ENCODE results near the gene SYT15.
"Not testable (repeated sequence)": the region's sequence is repeated elsewhere in the genome, so short reads cannot be mapped to it uniquely, and the experiment has no call there.

Gene SYT15

GRCh38 chr10:46578474-46579178 lies at the start of gene SYT15:
Gene SYT15, plus strand, starts transcription at chr10:46579128. Its CDS starts 41 bp downstream, at chr10:46579169.
- not testable (repeated sequence) for H3K36me3 ChIP-seq (ENCODE audit: insufficient read depth, low read length); H3K4me1 ChIP-seq (ENCODE audit: insufficient read depth, low read length); H3K9me3 ChIP-seq (ENCODE audit: low read length); H3K27me3 ChIP-seq (ENCODE audit: insufficient read depth, low read length); H2AFZ ChIP-seq (ENCODE audit: low read depth, low read length); H3K4me3 ChIP-seq (ENCODE audit: low read length)

DNA sequence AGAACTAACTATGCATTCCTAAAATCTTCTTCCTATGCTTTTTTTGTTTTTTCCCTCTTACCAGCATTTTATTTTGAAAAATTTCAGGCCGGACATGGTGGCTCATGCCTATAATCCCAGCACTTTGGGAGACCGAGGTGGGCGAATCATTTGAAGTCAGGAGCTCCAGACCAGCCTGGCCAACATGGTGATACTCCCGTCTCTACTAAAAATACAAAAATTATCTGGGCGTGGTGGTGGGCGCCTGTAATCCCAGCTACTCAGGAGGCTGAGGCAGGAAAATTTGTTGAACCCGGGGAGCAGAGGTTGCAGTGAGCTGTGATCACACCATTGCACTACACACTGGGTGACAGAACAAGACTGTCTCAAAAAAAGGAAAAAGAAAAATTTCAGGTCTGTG lies 49.2 kb upstream of the SYT15 start:
- not testable (repeated sequence) for H3K9me3 ChIP-seq (ENCODE audit: low read length); H2AFZ ChIP-seq (ENCODE audit: low read depth, low read length); H3K27me3 ChIP-seq (ENCODE audit: insufficient read depth, low read length); H3K4me3 ChIP-seq (ENCODE audit: low read length); H3K4me1 ChIP-seq (ENCODE audit: insufficient read depth, low read length); H3K36me3 ChIP-seq (ENCODE audit: insufficient read depth, low read length)

DNA sequence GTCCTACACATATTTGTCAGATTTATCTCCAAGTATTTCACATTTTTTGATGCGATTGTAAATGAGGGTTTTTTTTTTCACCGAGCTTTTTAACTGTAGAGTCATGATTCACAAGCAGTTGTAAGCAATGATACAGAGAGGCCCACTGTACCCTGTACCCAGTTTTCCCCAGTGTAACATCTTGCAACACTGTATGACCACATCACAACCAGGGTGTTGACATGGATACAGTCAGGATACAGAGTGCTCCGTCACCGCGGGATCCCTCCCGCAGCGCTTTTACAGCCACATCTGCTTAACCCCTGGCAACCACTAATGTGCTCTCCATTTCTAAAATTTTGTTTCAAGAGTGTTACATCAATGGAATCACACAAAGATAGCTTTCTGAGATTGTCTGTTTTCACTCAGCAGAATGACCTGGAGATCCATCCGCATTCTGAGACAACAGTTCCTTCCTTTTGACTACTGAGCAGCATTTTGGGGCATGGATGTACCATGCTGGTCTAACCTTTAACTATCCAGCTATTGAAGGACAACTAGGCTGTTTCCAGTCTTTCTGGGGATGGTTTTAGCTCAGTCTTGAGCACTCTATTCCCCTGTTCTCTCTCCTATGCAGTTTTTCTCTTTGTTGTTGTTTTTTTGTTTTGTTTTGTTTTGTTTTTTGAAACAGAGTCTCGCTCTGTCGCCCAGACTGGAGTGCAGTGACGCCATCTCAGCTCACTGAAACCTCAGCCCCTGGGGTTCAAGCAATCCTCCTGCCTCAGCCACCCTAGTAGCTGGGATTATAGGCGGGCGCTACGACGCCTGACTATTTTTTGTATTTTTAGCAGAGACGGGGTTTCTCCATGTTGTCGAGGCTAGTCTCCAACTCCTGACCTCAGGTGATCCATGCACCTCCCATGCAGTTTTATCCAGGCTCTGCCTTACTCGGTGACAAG lies 48.4 kb upstream of the SYT15 start:
- Histone ChIP-seq H3K9me3 (ENCODE audit: low read length) (no peaks in the 10 kb centered on the region), H3K4me3 (ENCODE audit: low read length) (no peak overlapping the region), H3K36me3 (ENCODE audit: insufficient read depth, low read length) (no peaks in the 10 kb centered on the region), H3K4me1 (ENCODE audit: insufficient read depth, low read length) (no peaks in the 10 kb centered on the region), H2AFZ (ENCODE audit: low read depth, low read length) (no peak overlapping the region), H3K27me3 (ENCODE audit: insufficient read depth, low read length) (peaks cover 2% of the 10 kb centered on the region)

GRCh38 chr10:46532256-46532655 lies 46.7 kb upstream of the SYT15 start:
- H3K27me3 ChIP-seq (ENCODE audit: insufficient read depth, low read length); H2AFZ ChIP-seq (ENCODE audit: low read depth, low read length); H3K9me3 ChIP-seq (ENCODE audit: low read length); H3K4me3 ChIP-seq (ENCODE audit: low read length); H3K36me3 ChIP-seq (ENCODE audit: insufficient read depth, low read length); H3K4me1 ChIP-seq (ENCODE audit: insufficient read depth, low read length): not testable (repeated sequence)

DNA sequence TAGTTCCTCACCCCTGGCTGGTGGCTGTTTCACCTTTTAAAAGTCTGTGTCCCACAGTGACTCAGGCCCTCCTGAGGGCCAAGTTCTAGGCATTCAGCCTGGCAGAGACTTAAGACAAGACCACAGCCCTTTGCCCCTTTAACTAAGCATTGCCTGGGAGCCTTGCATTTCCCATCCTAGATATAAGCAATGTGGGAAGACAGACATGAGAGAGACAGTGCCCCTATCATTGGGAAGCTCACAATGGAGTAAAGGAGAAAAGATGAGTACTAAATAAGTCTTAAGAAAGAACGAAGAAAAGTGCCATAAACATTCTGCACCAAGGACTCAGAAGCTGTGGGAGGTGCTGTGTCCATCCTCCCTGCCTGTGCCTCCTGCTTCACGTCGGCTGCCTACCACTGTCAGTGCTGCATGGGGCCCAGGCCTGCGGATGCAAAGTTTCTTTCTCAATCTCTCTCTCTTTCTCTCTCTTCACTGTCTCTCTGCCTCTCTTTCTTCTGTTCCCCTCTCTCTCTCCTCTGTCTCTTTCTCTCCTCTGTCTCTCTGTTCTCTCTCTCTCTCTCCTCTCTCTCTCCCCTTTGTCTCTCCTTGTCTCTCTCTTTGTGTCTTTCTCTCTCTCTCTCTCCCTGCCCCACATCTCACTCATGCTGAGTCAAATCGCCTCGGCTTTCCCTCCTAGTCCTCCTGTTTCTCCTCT lies 44.0 kb upstream of the SYT15 start:
- Histone ChIP-seq H3K36me3 (ENCODE audit: insufficient read depth, low read length) (no peaks in the 10 kb centered on the region), H3K27me3 (ENCODE audit: insufficient read depth, low read length) (peaks cover 10% of the 10 kb centered on the region), H2AFZ (ENCODE audit: low read depth, low read length) (no peak overlapping the region), H3K9me3 (ENCODE audit: low read length) (no peaks in the 10 kb centered on the region), H3K4me3 (ENCODE audit: low read length) (no peak overlapping the region), H3K4me1 (ENCODE audit: insufficient read depth, low read length) (no peaks in the 10 kb centered on the region)

DNA sequence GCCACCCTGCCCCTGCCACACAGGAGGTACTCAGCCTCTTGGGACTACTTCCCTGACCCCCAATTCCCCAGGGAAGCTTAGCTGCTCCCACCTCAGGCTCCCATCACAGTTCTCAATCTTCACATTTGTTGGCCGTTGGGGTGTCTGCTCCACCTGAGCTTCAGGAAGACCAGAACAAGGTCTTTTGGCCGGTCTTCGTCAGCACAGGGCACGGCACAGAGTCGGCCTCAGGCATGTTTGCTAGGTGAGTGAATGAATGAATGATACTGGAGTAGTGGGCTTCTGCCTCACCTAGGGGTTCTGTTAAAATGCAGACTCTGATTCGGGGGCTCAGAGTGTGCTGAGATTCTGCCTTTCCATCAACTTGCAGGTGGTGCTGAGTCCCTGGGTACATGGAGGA lies 42.8 kb upstream of the SYT15 start:
- no peak overlapping the region for H2AFZ ChIP-seq (ENCODE audit: low read depth, low read length)
- peaks cover 18% of the 10 kb centered on the region for H3K27me3 ChIP-seq (ENCODE audit: insufficient read depth, low read length)
- H3K9me3 ChIP-seq (ENCODE audit: low read length): no peaks in the 10 kb centered on the region
- H3K4me3 ChIP-seq (ENCODE audit: low read length): no peak overlapping the region
- no peaks in the 10 kb centered on the region for H3K36me3 ChIP-seq (ENCODE audit: insufficient read depth, low read length)
- no peaks in the 10 kb centered on the region for H3K4me1 ChIP-seq (ENCODE audit: insufficient read depth, low read length)

- Histone ChIP-seq H3K4me3 (ENCODE audit: low read length) (no peak overlapping the region), H3K4me1 (ENCODE audit: insufficient read depth, low read length) (no peaks in the 10 kb centered on the region), H3K36me3 (ENCODE audit: insufficient read depth, low read length) (no peaks in the 10 kb centered on the region), H3K27me3 (ENCODE audit: insufficient read depth, low read length) (peaks cover 18% of the 10 kb centered on the region), H3K9me3 (ENCODE audit: low read length) (no peaks in the 10 kb centered on the region), H2AFZ (ENCODE audit: low read depth, low read length) (no peak overlapping the region)
Measured at GRCh38 chr10:46536781-46537180, 42.1 kb upstream of the SYT15 start.

DNA sequence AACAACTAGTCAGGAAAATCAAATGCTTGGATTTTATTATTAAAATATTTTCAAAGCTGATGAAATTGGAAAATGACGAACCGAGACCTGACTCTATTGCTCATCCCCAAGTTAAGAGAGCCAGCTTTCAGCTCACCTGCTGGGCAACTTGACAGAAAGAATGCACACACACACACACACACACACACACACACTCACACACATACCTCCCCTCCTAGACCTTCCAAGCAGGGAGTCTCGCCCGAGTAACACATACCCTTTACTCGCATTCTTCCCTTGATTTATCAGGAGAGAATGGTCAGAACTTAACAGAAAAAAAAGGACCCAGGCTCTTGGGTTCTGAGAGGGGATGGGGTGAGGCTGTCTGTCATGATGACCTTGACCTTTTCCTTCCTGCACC lies 41.6 kb upstream of the SYT15 start:
- Histone ChIP-seq H3K4me1 (ENCODE audit: insufficient read depth, low read length) (no peaks in the 10 kb centered on the region), H3K27me3 (ENCODE audit: insufficient read depth, low read length) (peaks cover 24% of the 10 kb centered on the region), H3K4me3 (ENCODE audit: low read length) (no peak overlapping the region), H2AFZ (ENCODE audit: low read depth, low read length) (no peak overlapping the region), H3K9me3 (ENCODE audit: low read length) (no peaks in the 10 kb centered on the region), H3K36me3 (ENCODE audit: insufficient read depth, low read length) (no peaks in the 10 kb centered on the region)

- Histone ChIP-seq H3K9me3 (ENCODE audit: low read length) (no peaks in the 10 kb centered on the region), H2AFZ (ENCODE audit: low read depth, low read length) (no peak overlapping the region), H3K4me1 (ENCODE audit: insufficient read depth, low read length) (no peaks in the 10 kb centered on the region), H3K36me3 (ENCODE audit: insufficient read depth, low read length) (no peaks in the 10 kb centered on the region), H3K27me3 (ENCODE audit: insufficient read depth, low read length) (peaks cover 31% of the 10 kb centered on the region), H3K4me3 (ENCODE audit: low read length) (no peak overlapping the region)
Measured at GRCh38 chr10:46538155-46538554, 40.8 kb upstream of the SYT15 start.

GRCh38 chr10:46538717-46539426 lies 40.1 kb upstream of the SYT15 start:
- peaks cover 38% of the 10 kb centered on the region for H3K27me3 ChIP-seq (ENCODE audit: insufficient read depth, low read length)
- H2AFZ ChIP-seq (ENCODE audit: low read depth, low read length): no peak overlapping the region
- H3K4me1 ChIP-seq (ENCODE audit: insufficient read depth, low read length): no peaks in the 10 kb centered on the region
- no peaks in the 10 kb centered on the region for H3K36me3 ChIP-seq (ENCODE audit: insufficient read depth, low read length)
- no peaks in the 10 kb centered on the region for H3K9me3 ChIP-seq (ENCODE audit: low read length)
- no peak overlapping the region for H3K4me3 ChIP-seq (ENCODE audit: low read length)

DNA sequence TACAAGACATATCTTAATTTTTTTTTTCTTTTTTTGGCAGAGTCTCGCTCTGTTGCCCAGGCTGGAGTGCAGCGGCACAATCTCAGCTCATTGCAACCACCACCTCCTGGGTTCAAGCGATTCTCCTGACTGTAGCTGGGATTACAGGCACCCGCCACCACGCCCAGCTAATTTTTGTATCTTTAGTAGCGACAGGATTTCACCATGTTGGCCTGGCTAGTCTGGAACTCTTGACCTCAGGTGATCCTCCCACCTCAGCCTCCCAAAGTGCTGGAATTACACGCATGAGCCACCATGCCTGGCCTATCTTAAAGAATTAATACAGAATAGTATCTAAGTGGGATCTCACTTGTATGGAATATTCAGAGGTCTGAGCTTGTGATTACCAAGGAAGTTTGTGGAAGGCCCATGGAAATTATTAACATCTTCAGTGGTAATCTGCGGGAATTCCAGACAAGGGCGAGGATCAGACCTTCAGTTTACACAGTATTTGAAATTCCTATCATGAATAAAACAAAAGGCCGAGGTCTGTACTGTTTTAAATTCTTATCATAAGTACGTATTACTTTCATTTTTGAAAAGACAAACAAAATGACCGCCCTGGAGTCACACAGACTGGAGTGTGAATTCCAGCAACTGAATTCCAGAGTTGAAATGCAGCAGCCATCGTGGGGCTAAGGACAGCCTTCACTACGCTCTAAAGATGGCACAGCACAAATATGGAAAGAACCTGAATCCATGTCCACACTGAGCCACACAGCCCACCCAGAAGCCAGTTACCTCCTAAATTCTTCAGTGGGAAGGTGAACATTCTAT lies 39.1 kb upstream of the SYT15 start:
- H2AFZ ChIP-seq (ENCODE audit: low read depth, low read length): no peak overlapping the region
- H3K4me3 ChIP-seq (ENCODE audit: low read length): no peak overlapping the region
- H3K36me3 ChIP-seq (ENCODE audit: insufficient read depth, low read length): no peaks in the 10 kb centered on the region
- H3K4me1 ChIP-seq (ENCODE audit: insufficient read depth, low read length): no peaks in the 10 kb centered on the region
- no peaks in the 10 kb centered on the region for H3K9me3 ChIP-seq (ENCODE audit: low read length)
- peaks cover 44% of the 10 kb centered on the region for H3K27me3 ChIP-seq (ENCODE audit: insufficient read depth, low read length)

GRCh38 chr10:46540412-46541016 lies 38.4 kb upstream of the SYT15 start:
- H3K4me3 ChIP-seq (ENCODE audit: low read length): no peak overlapping the region
- no peaks in the 10 kb centered on the region for H3K4me1 ChIP-seq (ENCODE audit: insufficient read depth, low read length)
- no peak overlapping the region for H2AFZ ChIP-seq (ENCODE audit: low read depth, low read length)
- H3K27me3 ChIP-seq (ENCODE audit: insufficient read depth, low read length): peaks cover 45% of the 10 kb centered on the region
- no peaks in the 10 kb centered on the region for H3K9me3 ChIP-seq (ENCODE audit: low read length)
- H3K36me3 ChIP-seq (ENCODE audit: insufficient read depth, low read length): no peaks in the 10 kb centered on the region

Measured in neuron (in vitro differentiated cells).